Left renal cortex interstitium (tissue), 4 donors: ENCODE measurements around the gene KRTAP10-11. TPM values are rescaled to one million over a fixed set of nuclear protein-coding genes. Genes with fewer than 3 reads are reported as not detected.

Experiments used
- DNase-seq, 4 donors: peaks; one replicate each; pipeline ENCODE4 v3.0.0-alpha.2; 2013; ENCODE audit warnings: low read depth in 4 of 4, low spot score in 2 of 4, missing footprints in 1 of 4
- polyA plus RNA-seq, 4 donors: library from polyadenylated mRNA; unstranded; fragments of 120-200 nt; gene quantifications; one replicate each; pipeline ENCODE4 v1.2.1, GENCODE V29; 2013; ENCODE audit not compliant: insufficient read length in 4 of 4

KRTAP10-11 gene
- polyA plus RNA-seq, 4 donors = not detected

DNA sequence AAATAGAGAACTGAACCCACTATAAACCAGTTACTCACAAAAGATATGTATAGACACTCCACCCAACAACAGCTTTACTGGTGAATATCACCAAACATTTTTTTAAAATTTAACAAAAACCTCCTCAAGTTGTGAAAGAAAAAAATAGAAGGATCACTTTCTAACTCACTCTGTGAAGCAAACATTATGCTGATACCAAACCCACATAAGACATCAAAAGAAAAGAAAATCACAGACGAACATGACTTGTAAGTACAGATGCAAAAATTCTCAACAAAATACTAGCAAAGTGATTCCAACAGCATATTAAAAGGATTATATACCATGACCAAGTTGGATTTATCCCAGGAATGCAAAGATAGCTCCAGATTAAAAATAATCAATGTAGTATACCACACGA, 45.5 kb downstream of the KRTAP10-11 start:
- DNase-seq = no peak

DNA sequence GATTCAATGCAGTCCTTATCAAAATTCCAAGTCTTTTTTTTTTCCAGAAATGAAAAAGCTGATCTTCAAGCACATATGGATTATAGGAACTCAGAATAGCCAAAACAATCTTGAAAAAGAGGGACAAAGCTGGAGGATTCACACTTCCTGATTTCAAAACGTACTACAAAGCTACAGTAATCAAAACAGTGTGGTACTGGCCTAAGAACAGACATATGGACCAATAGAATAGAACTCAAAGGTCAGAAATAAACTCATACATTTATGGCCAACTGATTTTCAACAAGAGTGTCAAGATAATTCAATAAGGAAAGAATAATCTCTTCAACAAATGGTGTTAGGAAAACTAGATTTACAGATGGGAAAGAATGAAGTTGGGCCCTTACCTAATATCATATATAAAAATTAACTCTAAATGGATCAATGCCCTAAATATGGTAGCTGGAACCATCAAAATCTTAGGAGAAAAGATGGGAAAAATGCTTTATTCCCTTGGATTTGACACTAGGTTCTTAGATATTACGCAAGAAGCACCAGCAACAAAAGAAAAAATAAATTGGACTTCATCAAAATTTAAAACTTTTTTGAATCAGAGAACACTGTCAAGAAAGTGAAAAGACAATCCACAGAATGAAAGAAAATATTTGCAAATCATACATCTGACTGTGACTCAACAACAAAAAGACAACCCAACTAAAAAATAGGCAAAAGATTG, 46.7 kb downstream of the KRTAP10-11 start:
- DNase-seq = no peak

DNA sequence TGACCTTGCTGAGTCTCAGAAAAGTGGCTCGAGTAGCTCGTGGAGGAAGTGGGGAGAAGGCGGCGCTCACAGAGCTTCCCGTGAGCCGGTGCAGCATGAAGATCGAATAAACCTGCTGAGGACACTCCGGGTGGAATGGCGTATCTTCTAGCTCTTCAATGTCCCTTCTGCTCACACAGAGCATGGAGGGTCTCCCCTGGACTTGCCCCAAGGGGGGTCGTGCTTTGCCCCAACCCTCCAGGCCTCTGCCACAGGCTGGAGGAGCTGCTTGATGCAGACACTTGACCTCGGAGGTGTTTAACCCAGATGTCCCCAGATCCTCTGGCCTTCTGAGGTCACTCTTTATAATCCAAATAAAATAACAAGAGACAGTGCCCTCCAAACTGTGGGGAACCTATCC, 48.6 kb downstream of the KRTAP10-11 start:
- DNase-seq = no peak

DNA sequence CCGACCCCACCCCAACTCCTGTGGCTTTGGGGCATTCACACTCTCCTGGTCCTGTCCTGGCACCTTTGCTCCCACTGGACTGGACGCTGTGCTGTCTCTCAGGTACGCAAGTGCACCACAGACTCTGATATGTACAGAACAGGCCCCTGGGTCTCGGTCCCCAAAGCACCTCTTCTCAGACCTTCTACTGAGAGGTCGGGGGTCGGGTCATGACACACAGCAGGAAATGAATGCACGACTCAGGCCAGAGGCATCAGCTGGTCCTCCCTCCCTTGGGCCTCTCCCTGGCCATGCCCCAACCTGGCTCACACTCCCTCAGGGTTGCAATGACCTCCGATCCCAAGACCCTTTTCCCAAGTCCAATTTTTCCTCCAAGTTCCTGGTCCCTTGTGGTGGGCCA, 49.0 kb downstream of the KRTAP10-11 start:
- DNase-seq = no peak

DNA sequence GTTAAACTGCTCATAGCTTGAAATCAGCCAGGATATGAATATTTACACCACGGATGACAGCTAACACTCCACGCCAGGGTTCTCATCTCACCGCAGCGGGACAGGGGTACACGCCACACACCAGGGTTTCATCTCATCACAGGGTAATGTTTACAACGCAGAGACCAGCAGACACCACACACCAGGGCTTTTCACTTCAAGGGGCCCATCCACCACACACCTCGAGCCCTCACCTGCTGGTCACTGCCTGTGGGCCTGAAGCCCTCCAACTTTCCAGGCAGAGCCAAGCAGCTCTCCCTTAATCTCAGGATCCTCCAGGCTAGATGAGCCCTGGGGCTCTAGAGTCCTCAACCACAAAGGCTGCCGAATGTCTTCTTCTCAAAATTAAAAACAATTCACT, 49.4 kb downstream of the KRTAP10-11 start:
- no peak for DNase-seq

DNA sequence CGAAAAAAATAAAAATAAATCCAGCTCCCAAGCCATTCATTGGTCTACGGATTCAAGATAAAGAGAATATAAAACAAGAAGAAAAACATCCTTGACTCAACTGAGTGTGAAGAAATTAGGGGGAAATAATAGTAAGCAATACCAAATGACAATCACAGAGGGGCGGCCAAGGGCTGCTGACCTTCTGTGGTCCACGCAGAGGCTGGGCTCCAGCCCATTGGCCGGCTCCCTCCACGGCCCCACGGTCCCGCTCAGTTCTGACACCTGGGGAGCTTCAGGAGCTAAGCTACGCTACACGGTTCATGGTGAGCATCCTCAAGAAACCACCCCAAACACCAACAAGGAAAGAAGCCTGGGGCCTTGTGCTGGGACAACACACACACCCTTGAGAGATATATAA, 50.4 kb downstream of the KRTAP10-11 start:
- DNase-seq = no peak

Other genes starting within 250 kb of the KRTAP10-11 start
- gene LRRC3, start 190.9 kb upstream of the KRTAP10-11 start, polyA plus RNA-seq = 1 to 10 TPM; 4.4 to 6.0 (median 5.0) TPM
- gene KRTAP10-1, start 106.2 kb upstream of the KRTAP10-11 start, polyA plus RNA-seq = not detected
- gene KRTAP10-2, start 94.9 kb upstream of the KRTAP10-11 start, polyA plus RNA-seq = not detected
- not detected for gene KRTAP10-3, start 87.6 kb upstream of the KRTAP10-11 start, polyA plus RNA-seq
- not detected for gene KRTAP10-4, start 72.7 kb upstream of the KRTAP10-11 start, polyA plus RNA-seq
- not detected for gene KRTAP10-5, start 65.8 kb upstream of the KRTAP10-11 start, polyA plus RNA-seq
- gene KRTAP10-6, start 53.9 kb upstream of the KRTAP10-11 start, polyA plus RNA-seq = not detected
- gene KRTAP10-7, start 45.8 kb upstream of the KRTAP10-11 start, polyA plus RNA-seq = not detected
- gene KRTAP10-8, start 34.3 kb upstream of the KRTAP10-11 start, polyA plus RNA-seq = not detected
- gene KRTAP10-9, start 19.3 kb upstream of the KRTAP10-11 start, polyA plus RNA-seq = not detected
- not detected for gene KRTAP10-10, start 9.1 kb upstream of the KRTAP10-11 start, polyA plus RNA-seq
- gene KRTAP12-4, start 8.2 kb downstream of the KRTAP10-11 start, polyA plus RNA-seq = not detected
- not detected for gene KRTAP12-3, start 11.5 kb downstream of the KRTAP10-11 start, polyA plus RNA-seq
- not detected for gene KRTAP12-2, start 20.5 kb downstream of the KRTAP10-11 start, polyA plus RNA-seq
- gene KRTAP12-1, start 35.7 kb downstream of the KRTAP10-11 start, polyA plus RNA-seq = not detected
- not detected for gene KRTAP10-12, start 50.8 kb downstream of the KRTAP10-11 start, polyA plus RNA-seq
- gene TSPEAR, start 65.2 kb downstream of the KRTAP10-11 start, polyA plus RNA-seq = 1 to 10 TPM in 2 of 4 donors, under 1 TPM in 2; 0.55 to 1.1 (median 0.80) TPM
- gene UBE2G2, start 155.4 kb downstream of the KRTAP10-11 start, polyA plus RNA-seq = 100 to 1,000 TPM in 2 of 4 donors, 10 to 100 TPM in 2; 66.0 to 141 (median 107) TPM
- gene SUMO3, start 171.6 kb downstream of the KRTAP10-11 start, polyA plus RNA-seq = 100 to 1,000 TPM in 3 of 4 donors, 10 to 100 TPM in 1; 99.6 to 121 (median 113) TPM
- 100 to 1,000 TPM; 260 to 303 (median 301) TPM for gene PTTG1IP, start 227.3 kb downstream of the KRTAP10-11 start, polyA plus RNA-seq